GM12878 (cell line): Measurements from ENCODE around the gene KCNH6. TPM values are rescaled to one million over a fixed set of nuclear protein-coding genes. Genes with fewer than 3 reads are reported as not detected.

ENCODE experiments used
- ATAC-seq: fragments of 200-7000 bp; cut with Tn5 transposase; 3 replicates; pipeline ENCODE4 v1.9.1; 2020; ENCODE audit warnings: mild to moderate bottlenecking, moderate library complexity
- BruUV-seq: library from RNA; stranded (reverse); fragments of 400-500 nt; replicated peaks from 2 replicates; lab custom pipeline; 2021; lab: Mats Ljungman, UMichigan
- CTCF ChIA-PET: fragments of 300-600 bp; sonication (Branson Sonifier 250); formaldehyde crosslinking; extraction: SDS; loops from one replicate; lab custom pipeline; 2021; ENCODE audit warnings: inconsistent platforms; lab: Yijun Ruan, JAX
- POLR2A ChIA-PET: fragments of 350-600 bp; formaldehyde crosslinking; extraction: SDS; loops from one replicate; lab custom pipeline; 2021; ENCODE audit warnings: inconsistent platforms; lab: Charles Lee
- RAD21 ChIA-PET: fragments of 300-600 bp; sonication (Branson Sonifier 250); formaldehyde crosslinking; loops from one replicate; lab custom pipeline; 2023; ENCODE audit warnings: antibody characterized with exemption; ENCODE audit not compliant: unreplicated experiment; lab: Charles Lee
- SMC1A ChIA-PET: fragments of 300-600 bp; sonication (Branson Sonifier 250); formaldehyde crosslinking; loops from one replicate; lab custom pipeline; 2023; ENCODE audit not compliant: unreplicated experiment, uncharacterized antibody; lab: Charles Lee
- DNase-seq: peaks from one replicate; pipeline ENCODE4 v3.0.0-alpha.2; 2011; ENCODE audit warnings: low read depth, low spot score
- FAIRE-seq: peaks from 3 replicates; lab custom pipeline; 2011; peaks lifted over from hg19 to GRCh38; lab: Jason Lieb, UNC
- H2AFZ ChIP-seq: 2 replicates; pipeline ENCODE4 v1.6.0; 2011; ENCODE audit warnings: low read depth, low read length, control low read depth; ENCODE audit not compliant: control insufficient read depth
- H3K27ac ChIP-seq: 2 replicates; pipeline ENCODE4 v1.5.1; 2011; ENCODE audit warnings: control low read depth; ENCODE audit not compliant: control insufficient read depth, insufficient read depth
- H3K27me3 ChIP-seq, 2 experiments: replicated peaks in 1 of 2; 2 replicates each; pipeline versions ENCODE4 v1.6.0 to v1.6.1; 2011; ENCODE audit warnings: low read length in 1 of 2; ENCODE audit not compliant: control insufficient read depth in 2 of 2, insufficient read depth in 2 of 2
- H3K36me3 ChIP-seq, 2 experiments: 2 replicates each; pipeline ENCODE4 v1.5.1; 2011; ENCODE audit warnings: low read length in 1 of 2; ENCODE audit not compliant: control insufficient read depth in 2 of 2, insufficient read depth in 2 of 2
- H3K4me1 ChIP-seq: 2 replicates; pipeline ENCODE4 v1.6.1; 2011; ENCODE audit warnings: mild to moderate bottlenecking, low read length, moderate library complexity, mixed read lengths; ENCODE audit not compliant: control insufficient read depth, insufficient read depth
- H3K4me2 ChIP-seq: 2 replicates; pipeline ENCODE4 v1.6.0; 2011; ENCODE audit warnings: control low read depth; ENCODE audit not compliant: control insufficient read depth, insufficient read depth
- H3K4me3 ChIP-seq: fragments of 200-600 bp; sonication (generic); 2 replicates; pipeline ENCODE4 v1.5.1; 2016
- H3K79me2 ChIP-seq: 2 replicates; pipeline ENCODE4 v1.6.0; 2011; ENCODE audit warnings: low read length; ENCODE audit not compliant: control insufficient read depth, insufficient read depth
- H3K9ac ChIP-seq: 2 replicates; pipeline ENCODE4 v1.8.0; 2011; ENCODE audit warnings: low read length, control low read depth, mixed read lengths; ENCODE audit not compliant: control insufficient read depth, insufficient read depth
- H3K9me3 ChIP-seq: replicated peaks from 3 replicates; pipeline ENCODE4 v1.5.1; 2011; ENCODE audit warnings: mild to moderate bottlenecking, low read length; ENCODE audit not compliant: control insufficient read depth, insufficient read depth
- H4K20me1 ChIP-seq: 2 replicates; pipeline ENCODE4 v1.6.0; 2011; ENCODE audit not compliant: control insufficient read depth, insufficient read depth
- ASH2L ChIP-seq: fragments of 300-600, 200-600 bp; sonication (generic); IDR thresholded peaks from 2 replicates; pipeline ENCODE4 v1.6.1; 2017; ENCODE audit warnings: low read depth, mild to moderate bottlenecking, borderline replicate concordance
- BCL11A ChIP-seq: IDR thresholded peaks from 2 replicates; pipeline ENCODE4 v1.6.1; 2011; ENCODE audit warnings: low read depth, low read length
- CEBPB ChIP-seq, 2 experiments: fragments of 150-350 bp in 1 of 2; IDR thresholded peaks; 2 replicates each; pipeline ENCODE4 v1.6.1; 2012 to 2014; ENCODE audit warnings: low read depth in 2 of 2, low read length in 2 of 2, borderline replicate concordance in 1 of 2, inconsistent platforms in 1 of 2
- CHD1 ChIP-seq: IDR thresholded peaks from 2 replicates; pipeline ENCODE4 v1.6.1; 2012; ENCODE audit warnings: low read depth, low read length, improper control_type of control experiment
- EED ChIP-seq: sonication (generic); IDR thresholded peaks from 2 replicates; pipeline ENCODE4 v1.6.1; 2016; ENCODE audit warnings: antibody characterized with exemption, low read depth
- EP300 ChIP-seq, 2 experiments: fragments of 150-350 bp in 1 of 2; IDR thresholded peaks; 2 replicates each; pipeline ENCODE4 v1.6.1; 2011 to 2012; ENCODE audit warnings: low read depth in 2 of 2, low read length in 2 of 2, borderline replicate concordance in 1 of 2, improper control_type of control experiment in 1 of 2, inconsistent platforms in 1 of 2; ENCODE audit not compliant: control insufficient read depth in 1 of 2
- ETV6 ChIP-seq, 2 experiments: fragments of 450-650 bp in 1 of 2; IDR thresholded peaks in 1 of 2; conservative IDR thresholded peaks in 1 of 2; 2 replicates each; pipeline ENCODE4 v1.6.1; 2014; ENCODE audit warnings: antibody characterized with exemption in 1 of 2, borderline replicate concordance in 1 of 2, low read depth in 1 of 2, mild to moderate bottlenecking in 1 of 2, moderate library complexity in 1 of 2
- HCFC1 ChIP-seq: fragments of 150-350 bp; IDR thresholded peaks from 2 replicates; pipeline ENCODE4 v1.6.1; 2014; ENCODE audit warnings: low read length
- IKZF2 ChIP-seq, 2 experiments: fragments of 450-650 bp; IDR thresholded peaks; 2 replicates each; pipeline ENCODE4 v1.6.1; 2017; ENCODE audit warnings: mild to moderate bottlenecking in 2 of 2, moderate library complexity in 2 of 2
- JUND ChIP-seq: IDR thresholded peaks from 2 replicates; pipeline ENCODE4 v1.6.1; 2012; ENCODE audit warnings: low read depth, mild to moderate bottlenecking, low read length, improper control_type of control experiment, moderate library complexity
- KLF5 ChIP-seq: fragments of 450-650 bp; IDR thresholded peaks from 2 replicates; pipeline ENCODE4 v1.6.1; 2014; ENCODE audit warnings: mild to moderate bottlenecking; ENCODE audit not compliant: partially characterized antibody
- LARP7 ChIP-seq: fragments of 450-650 bp; IDR thresholded peaks from 2 replicates; pipeline ENCODE4 v1.6.1; 2017; ENCODE audit warnings: mild to moderate bottlenecking
- MYB ChIP-seq: fragments of 150-350 bp; IDR thresholded peaks from 2 replicates; pipeline ENCODE4 v1.6.1; 2014; ENCODE audit warnings: mild to moderate bottlenecking, low read depth, low read length, borderline replicate concordance
- NBN ChIP-seq: fragments of 450-650 bp; IDR thresholded peaks from 2 replicates; pipeline ENCODE4 v1.6.1; 2016
- NFYA ChIP-seq: IDR thresholded peaks from 2 replicates; pipeline ENCODE4 v1.6.1; 2011; ENCODE audit warnings: low read depth, mild to moderate bottlenecking, low read length, improper control_type of control experiment, borderline replicate concordance
- PAX8 ChIP-seq: fragments of 450-650 bp; IDR thresholded peaks from 2 replicates; pipeline ENCODE4 v1.6.1; 2017; ENCODE audit warnings: mild to moderate bottlenecking, moderate library complexity
- PML ChIP-seq: IDR thresholded peaks from 2 replicates; pipeline ENCODE4 v1.6.1; 2012; ENCODE audit warnings: low read length, inconsistent platforms
- POLR2A ChIP-seq: IDR thresholded peaks from 2 replicates; pipeline ENCODE4 v1.6.1; 2011; ENCODE audit warnings: low read depth, mild to moderate bottlenecking, low read length
- SMARCA5 ChIP-seq: fragments of 450-650 bp; IDR thresholded peaks from 2 replicates; pipeline ENCODE4 v1.6.1; 2017; ENCODE audit warnings: mild to moderate bottlenecking
- SREBF1 ChIP-seq: IDR thresholded peaks from 2 replicates; pipeline ENCODE4 v1.6.1; 2012; ENCODE audit warnings: mild to moderate bottlenecking, low read length
- SRF ChIP-seq, 2 experiments: IDR thresholded peaks; 2 replicates each; pipeline ENCODE4 v1.6.1; 2011; ENCODE audit warnings: low read depth in 2 of 2, low read length in 2 of 2, mild to moderate bottlenecking in 1 of 2, moderate library complexity in 1 of 2
- SUZ12 ChIP-seq: fragments of 200-600 bp; sonication (generic); IDR thresholded peaks from one replicate; pipeline ENCODE4 v1.6.1; 2018; ENCODE audit warnings: antibody characterized with exemption, mild to moderate bottlenecking; ENCODE audit not compliant: unreplicated experiment
- WGBS: methylation state at CpG from one replicate; pipeline ENCODE4 v1.1.6; 2016; ENCODE audit warnings: low lambda C conversion rate; ENCODE audit not compliant: insufficient replicate concordance, insufficient coverage; ENCODE audit errors: missing lambda C conversion rate; 5-methylcytosine and 5-hydroxymethylcytosine counted together
- in situ Hi-C: fragments of 300-500 bp; cut with MboI; formaldehyde crosslinking; loops from 9 replicates; pipeline ENCODE4 v1.14.3; 2018; ENCODE audit warnings: mixed read lengths
- intact Hi-C: fragments of 100-400 bp; cut with micrococcal nuclease; formaldehyde crosslinking; loops from one replicate; pipeline ENCODE4 v1.14.2; 2022; ENCODE audit not compliant: unreplicated experiment
- polyA plus RNA-seq, 11 experiments: library from polyadenylated mRNA; depleted of rRNA in 4 of 11; unstranded in 6 of 11; stranded (reverse) in 5 of 11; fragments of >200 nt; fragmentation: Nextera tagmentation in 4 of 11; fragmentation: Illumina TruSeq in 1 of 11; extraction: Ambion mirVana in 4 of 11; extraction: Trizol in 1 of 11; gene quantifications; 1 replicate in 1 of 11; 2 replicates in 10 of 11; pipeline versions ENCODE4 v1.2.1 to v1.2.3, GENCODE V29; 2011 to 2016; ENCODE audit warnings: inconsistent platforms in 2 of 11, missing spikeins in 2 of 11, low read depth in 1 of 11
- total RNA-seq, 4 experiments: library from RNA; depleted of rRNA in 3 of 4; stranded (reverse); fragments of >200 nt in 3 of 4; fragmentation: Illumina TruSeq in 1 of 4; extraction: Trizol in 1 of 4; gene quantifications; 2 replicates each; pipeline versions ENCODE4 v1.2.1 to v1.2.3, GENCODE V29; 2013 to 2021
- TF ChIP-seq, protein P1 (sequence below): fragments of 450-650 bp; conservative IDR thresholded peaks from 2 replicates; pipeline ENCODE4 v1.6.1; 2017; ENCODE audit warnings: mild to moderate bottlenecking, moderate library complexity

The KCNH6 gene
- total and polyA plus RNA-seq, 10 of the 15 experiments (the other 5 are each of a cell fraction or from before 2014, with no cell fraction given), result not detected

- under 1% methylated on average over 59 of the region's 72 CpGs for WGBS
- no peaks in the 10 kb centered on the region for H3K36me3 ChIP-seq
- RAD21 ChIA-PET, result interaction anchor here (1.6 kb wide), 1 partner anchor 72 kb away, joined by 4 read pairs; the partner anchor contains the start of gene MAP3K3
- intact Hi-C loops (loop anchor here (5.0 to 10.0 kb wide), 2 partner anchors 72 to 145 kb away; partner anchors contain the start of gene MAP3K3), in situ Hi-C loops (no loop called here)
- BruUV-seq, result no TSS peak
- peak within 1 kb of the TSS; percentile 99 for H3K9ac ChIP-seq
- ATAC-seq (peak; percentile 94), DNase-seq (peak; percentile 99), FAIRE-seq (peak; percentile 98)
- peak within 1 kb of the TSS; percentile 97 for H3K4me2 ChIP-seq
- POLR2A ChIA-PET, result interaction anchor here (0.7 to 2.4 kb wide), 9 partner anchors 10 to 190 kb away, joined by 3 to 13 read pairs (median 3); partner anchors contain the start of genes CYB561, MAP3K3 and TACO1
- H3K79me2 ChIP-seq, result peaks cover 55% of the 10 kb centered on the region
- CTCF ChIA-PET, result interaction anchor here (0.6 to 4.6 kb wide), 8 partner anchors 29 to 1617 kb away, joined by 3 to 17 read pairs (median 3); no protein-coding TSS in a partner anchor
- no peaks in the 10 kb centered on the region for H3K9me3 ChIP-seq
- SMC1A ChIA-PET, result interaction anchor here (0.9 to 2.8 kb wide), 5 partner anchors 11 to 192 kb away, joined by 4 to 12 read pairs (median 5); no protein-coding TSS in a partner anchor
- H2AFZ ChIP-seq, result peak within 1 kb of the TSS; percentile 86
- peaks cover 6% of the 10 kb centered on the region; the same call in 1 of the 2 replicates for H4K20me1 ChIP-seq
- H3K27me3 ChIP-seq, result no peaks in the 10 kb centered on the region
- peaks cover 15% of the 10 kb centered on the region for H3K4me1 ChIP-seq
- H3K27ac ChIP-seq, result peak within 1 kb of the TSS; percentile 96
- peak within 1 kb of the TSS; percentile 99 for H3K4me3 ChIP-seq
- TF ChIP-seq BCL11A (no peak), SREBF1 (no peak), NBN (peak; percentile 60; the same call in 1 of the 2 replicates), NFYA (peak; percentile 89), SUZ12 (no peak), LARP7 (peak; percentile 64), HCFC1 (peak; percentile 31; the same call in 1 of the 2 replicates), EP300 (IDR thresholded peaks at IDR 0.05; ENCODE audit: borderline replicate concordance in 1 of 2, control insufficient read depth in 1 of 2, low read depth in 2 of 2, low read length in 2 of 2) (0 out of 4 replicates have a peak, but pooled peaks of 1 of the 2 experiments have one; percentile 23), PML (no peak), EED (0 out of 2 replicates have a peak, but pooled peaks have one; percentile 20), SMARCA5 (no peak), CEBPB (IDR thresholded peaks at IDR 0.05; ENCODE audit: borderline replicate concordance in 1 of 2, low read depth in 2 of 2, low read length in 2 of 2) (no peak), POLR2A (peak; percentile 86), ASH2L (no peak), SRF (IDR thresholded peaks at IDR 0.05; ENCODE audit: low read depth in 2 of 2, low read length in 2 of 2) (no peak), MYB (peak; percentile 56), IKZF2 (IDR thresholded peaks at IDR 0.05) (peak in 1 of 2 experiments; percentile 51; a peak in 2 of 4 replicates), ETV6 (conservative IDR thresholded peaks at IDR 0.05 in 1 of 2, IDR thresholded peaks at IDR 0.05 in 1 of 2; ENCODE audit: borderline replicate concordance in 1 of 2, low read depth in 1 of 2) (no peak), JUND (no peak), KLF5 (peak; percentile 97), CHD1 (no peak), PAX8 (no peak)
- TF ChIP-seq, protein P1, sequence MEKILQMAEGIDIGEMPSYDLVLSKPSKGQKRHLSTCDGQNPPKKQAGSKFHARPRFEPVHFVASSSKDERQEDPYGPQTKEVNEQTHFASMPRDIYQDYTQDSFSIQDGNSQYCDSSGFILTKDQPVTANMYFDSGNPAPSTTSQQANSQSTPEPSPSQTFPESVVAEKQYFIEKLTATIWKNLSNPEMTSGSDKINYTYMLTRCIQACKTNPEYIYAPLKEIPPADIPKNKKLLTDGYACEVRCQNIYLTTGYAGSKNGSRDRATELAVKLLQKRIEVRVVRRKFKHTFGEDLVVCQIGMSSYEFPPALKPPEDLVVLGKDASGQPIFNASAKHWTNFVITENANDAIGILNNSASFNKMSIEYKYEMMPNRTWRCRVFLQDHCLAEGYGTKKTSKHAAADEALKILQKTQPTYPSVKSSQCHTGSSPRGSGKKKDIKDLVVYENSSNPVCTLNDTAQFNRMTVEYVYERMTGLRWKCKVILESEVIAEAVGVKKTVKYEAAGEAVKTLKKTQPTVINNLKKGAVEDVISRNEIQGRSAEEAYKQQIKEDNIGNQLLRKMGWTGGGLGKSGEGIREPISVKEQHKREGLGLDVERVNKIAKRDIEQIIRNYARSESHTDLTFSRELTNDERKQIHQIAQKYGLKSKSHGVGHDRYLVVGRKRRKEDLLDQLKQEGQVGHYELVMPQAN, result peak; percentile 79
Measured at GRCh38 chr17:63549946-63550816, 27.0 kb downstream of the KCNH6 start, which contains the start of gene DCAF7. DCAF7 (plus strand) TSS chr17:63550477; CDS start chr17:63550678, 201 bp downstream.
